Activated CD8-positive, alpha-beta memory T cell treated with anti-CD3 and anti-CD28 coated beads for 24 hours (primary cell): Measurements from ENCODE around the gene GNAT1.
A peak's percentile ranks its signal among the peaks of the same experiment; 100 is the strongest.
"Not testable (repeated sequence)": the region's sequence is repeated elsewhere in the genome, so short reads cannot be mapped to it uniquely, and the experiment has no call there.

Source experiments
- DNase-seq: peaks from one replicate; pipeline ENCODE4 v3.0.0-alpha.2; 2020

The GNAT1 gene

GRCh38 chr3:50224639-50225038, 33.2 kb downstream of the GNAT1 start:
- no peak for DNase-seq

- DNase-seq: no peak
These were observed 35.5 kb downstream of the GNAT1 start for GRCh38 chr3:50226888-50227389.

GRCh38 chr3:50227390-50228183, 36.2 kb downstream of the GNAT1 start:
- DNase-seq: peak; percentile 95

GRCh38 chr3:50228184-50228763, 36.9 kb downstream of the GNAT1 start:
- not testable (repeated sequence) for DNase-seq

GRCh38 chr3:50229490-50229889, 38.1 kb downstream of the GNAT1 start:
- DNase-seq: no peak

GRCh38 chr3:50230104-50230793, 38.8 kb downstream of the GNAT1 start:
- no peak for DNase-seq

- DNase-seq: no peak
These were observed 39.4 kb downstream of the GNAT1 start for GRCh38 chr3:50230794-50231125.

- DNase-seq: no peak
These were observed 40.2 kb downstream of the GNAT1 start for GRCh38 chr3:50231581-50231980.

GRCh38 chr3:50232303-50232702, 40.9 kb downstream of the GNAT1 start:
- DNase-seq: no peak

GRCh38 chr3:50233176-50233575, 41.8 kb downstream of the GNAT1 start:
- DNase-seq: no peak

- DNase-seq: peak; percentile 98
These were observed 44.5 kb downstream of the GNAT1 start, which contains the start of gene GNAI2 for GRCh38 chr3:50235716-50236483. Gene GNAI2 (plus strand): TSS chr3:50236204. CDS start chr3:50236336, 132 bp downstream.

GRCh38 chr3:50236484-50237132, 45.2 kb downstream of the GNAT1 start:
- DNase-seq: no peak

- peak; percentile 70 for DNase-seq
These were observed 45.8 kb downstream of the GNAT1 start for GRCh38 chr3:50237133-50237651.

GRCh38 chr3:50237754-50238548, 46.5 kb downstream of the GNAT1 start:
- DNase-seq: peak; percentile 92

GRCh38 chr3:50238549-50239026, 47.2 kb downstream of the GNAT1 start:
- no peak for DNase-seq

- no peak for DNase-seq
These were observed 48.2 kb downstream of the GNAT1 start for GRCh38 chr3:50239649-50240048.

- DNase-seq: no peak
These were observed 49.8 kb downstream of the GNAT1 start for GRCh38 chr3:50241163-50241562.

GRCh38 chr3:50241713-50242380, 50.4 kb downstream of the GNAT1 start:
- DNase-seq: no peak

GRCh38 chr3:50242381-50242770, 51.0 kb downstream of the GNAT1 start:
- DNase-seq: peak; percentile 61

- peak; percentile 65 for DNase-seq
These were observed 51.6 kb downstream of the GNAT1 start for GRCh38 chr3:50242851-50243542.
